Bronchial epithelial cell (primary cell): Measurements from ENCODE around the gene FNDC3B. TPM values are rescaled to one million over a fixed set of nuclear protein-coding genes. Genes with fewer than 3 reads are reported as not detected.

ENCODE experiments used
- DNase-seq: peaks from one replicate; pipeline ENCODE4 v3.0.0-alpha.2; 2010; ENCODE audit warnings: low read depth
- FAIRE-seq: peaks from 2 replicates; lab custom pipeline; 2011; peaks lifted over from hg19 to GRCh38; lab: Jason Lieb, UNC
- H3K27me3 ChIP-seq: 2 replicates; pipeline ENCODE4 v1.5.1; 2011; ENCODE audit warnings: low read length; ENCODE audit not compliant: control insufficient read depth, insufficient read depth
- H3K36me3 ChIP-seq: 2 replicates; pipeline ENCODE4 v1.5.1; 2011; ENCODE audit warnings: low read length; ENCODE audit not compliant: control insufficient read depth, insufficient read depth
- H3K4me3 ChIP-seq: 2 replicates; pipeline ENCODE4 v1.5.1; 2011; ENCODE audit warnings: mild to moderate bottlenecking, low read depth, low read length, control low read depth
- total RNA-seq: library from RNA; depleted of rRNA; stranded (reverse); fragments of >200 nt; gene quantifications from 2 replicates; pipeline ENCODE4 v1.2.1, GENCODE V29; 2014
- TF ChIP-seq, protein P1 (sequence below): IDR thresholded peaks from 2 replicates; pipeline ENCODE4 v1.5.1; 2011; ENCODE audit warnings: mild to moderate bottlenecking, moderate library complexity, low read length, control low read depth, inconsistent platforms; ENCODE audit not compliant: insufficient read depth, severe bottlenecking

Gene FNDC3B
- total RNA-seq, 1 donor from 2014 or later = 39.2 TPM

DNA sequence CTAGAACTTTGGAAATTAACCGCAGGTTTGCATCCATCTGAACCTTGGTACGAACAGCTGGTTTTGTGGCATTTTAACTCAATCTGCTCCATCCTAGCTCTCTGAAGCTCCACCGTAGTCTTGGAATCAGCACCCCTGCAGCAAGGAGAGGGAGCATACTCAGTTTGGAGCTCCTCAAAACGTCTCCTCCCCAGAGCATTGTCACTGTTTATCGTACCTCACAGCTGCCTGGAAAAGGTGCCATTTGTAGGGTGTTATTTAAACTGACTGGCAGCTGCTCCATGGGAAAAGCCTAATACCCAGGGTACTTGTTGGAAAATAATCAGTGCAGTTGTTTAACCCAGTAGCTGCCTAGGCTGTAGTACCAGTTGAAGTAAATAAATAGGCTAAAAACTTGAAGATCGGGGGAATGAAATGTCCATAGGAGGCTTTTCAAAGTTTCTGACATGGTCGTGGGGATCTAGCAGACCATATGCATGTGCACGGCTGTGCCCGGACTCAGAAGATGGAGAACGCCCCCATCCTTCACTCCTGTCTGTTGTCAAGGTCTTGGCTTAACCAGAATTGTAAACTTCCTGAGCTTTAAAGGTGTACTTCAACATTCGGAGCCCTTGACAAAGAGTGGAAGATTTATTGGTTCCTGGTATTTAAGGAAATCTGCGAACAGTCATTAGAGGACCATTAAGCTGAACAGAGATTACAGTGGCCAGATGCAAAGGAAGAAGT lies 365.0 kb downstream of the FNDC3B start:
- no peak for FAIRE-seq
- no peaks in the 10 kb centered on the region for H3K36me3 ChIP-seq
- no peak for DNase-seq
- TF ChIP-seq, protein P1, sequence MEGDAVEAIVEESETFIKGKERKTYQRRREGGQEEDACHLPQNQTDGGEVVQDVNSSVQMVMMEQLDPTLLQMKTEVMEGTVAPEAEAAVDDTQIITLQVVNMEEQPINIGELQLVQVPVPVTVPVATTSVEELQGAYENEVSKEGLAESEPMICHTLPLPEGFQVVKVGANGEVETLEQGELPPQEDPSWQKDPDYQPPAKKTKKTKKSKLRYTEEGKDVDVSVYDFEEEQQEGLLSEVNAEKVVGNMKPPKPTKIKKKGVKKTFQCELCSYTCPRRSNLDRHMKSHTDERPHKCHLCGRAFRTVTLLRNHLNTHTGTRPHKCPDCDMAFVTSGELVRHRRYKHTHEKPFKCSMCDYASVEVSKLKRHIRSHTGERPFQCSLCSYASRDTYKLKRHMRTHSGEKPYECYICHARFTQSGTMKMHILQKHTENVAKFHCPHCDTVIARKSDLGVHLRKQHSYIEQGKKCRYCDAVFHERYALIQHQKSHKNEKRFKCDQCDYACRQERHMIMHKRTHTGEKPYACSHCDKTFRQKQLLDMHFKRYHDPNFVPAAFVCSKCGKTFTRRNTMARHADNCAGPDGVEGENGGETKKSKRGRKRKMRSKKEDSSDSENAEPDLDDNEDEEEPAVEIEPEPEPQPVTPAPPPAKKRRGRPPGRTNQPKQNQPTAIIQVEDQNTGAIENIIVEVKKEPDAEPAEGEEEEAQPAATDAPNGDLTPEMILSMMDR = no peak
- H3K4me3 ChIP-seq = no peak overlapping the region
- no peaks in the 10 kb centered on the region for H3K27me3 ChIP-seq

GRCh38 chr3:172405914-172406313 lies 366.5 kb downstream of the FNDC3B start:
- Histone ChIP-seq H3K36me3 (no peaks in the 10 kb centered on the region), H3K27me3 (no peaks in the 10 kb centered on the region), H3K4me3 (no peak overlapping the region)
- DNase-seq (no peak), FAIRE-seq (no peak)
- TF ChIP-seq, protein P1 = no peak

GRCh38 chr3:172407872-172408271 lies 368.5 kb downstream of the FNDC3B start:
- H3K36me3 ChIP-seq = no peaks in the 10 kb centered on the region
- FAIRE-seq (no peak), DNase-seq (no peak)
- TF ChIP-seq, protein P1 = no peak
- H3K4me3 ChIP-seq = no peak overlapping the region
- H3K27me3 ChIP-seq = no peaks in the 10 kb centered on the region

- TF ChIP-seq, protein P1 = no peak
- no peak for DNase-seq
- Histone ChIP-seq H3K36me3 (no peaks in the 10 kb centered on the region), H3K27me3 (no peaks in the 10 kb centered on the region), H3K4me3 (no peak overlapping the region)
- no peak for FAIRE-seq
These were observed 371.5 kb downstream of the FNDC3B start for GRCh38 chr3:172410702-172411477.

- no peak for FAIRE-seq
- TF ChIP-seq, protein P1 = no peak
- Histone ChIP-seq H3K36me3 (no peaks in the 10 kb centered on the region), H3K27me3 (no peaks in the 10 kb centered on the region), H3K4me3 (no peak overlapping the region)
- no peak for DNase-seq
These were observed 372.1 kb downstream of the FNDC3B start for GRCh38 chr3:172411478-172411947.
